Thyroid gland (tissue), 4 donors: ENCODE data around the gene SLC22A7.

Experiments
- POLR2A ChIP-seq, 2 donors: fragments of 450-650 bp; IDR thresholded peaks; one replicate each; pipeline ENCODE4 v1.6.1; 2017; ENCODE audit warnings: antibody characterized with exemption in 2 of 2, mild to moderate bottlenecking in 2 of 2, moderate library complexity in 1 of 2
- TF ChIP-seq, protein P1 (sequence below), 6 experiments: fragments of 200-600 bp in 3 of 6; fragments of 450-650 bp in 3 of 6; sonication (generic) in 3 of 6; IDR thresholded peaks; one replicate each; pipeline ENCODE4 v1.5.1; 2016 to 2019; ENCODE audit warnings: antibody characterized with exemption in 6 of 6, mild to moderate bottlenecking in 2 of 6, inconsistent platforms in 1 of 6, moderate library complexity in 1 of 6

DNA sequence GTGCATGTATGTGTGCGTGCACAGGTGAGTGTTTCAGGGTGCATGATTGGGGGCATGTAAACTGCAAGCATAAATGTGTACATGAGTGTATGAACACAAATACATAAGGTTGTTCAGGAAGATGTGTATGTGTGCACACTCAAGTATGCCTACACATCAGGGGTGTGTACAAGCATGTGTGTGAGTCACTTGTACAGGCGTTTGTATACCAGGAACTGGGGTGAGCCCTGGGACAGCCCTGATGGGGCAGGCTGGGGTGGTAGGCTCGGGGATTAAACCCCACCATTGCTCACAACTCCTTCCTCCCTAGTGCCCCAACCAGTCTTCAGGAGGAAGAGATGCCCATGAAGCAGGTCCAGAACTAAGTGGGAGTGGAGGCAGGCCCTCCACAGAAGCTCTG lies 6.3 kb downstream of the SLC22A7 start:
- no peak for TF ChIP-seq POLR2A (IDR thresholded peaks at IDR 0.05)
- TF ChIP-seq, protein P1, sequence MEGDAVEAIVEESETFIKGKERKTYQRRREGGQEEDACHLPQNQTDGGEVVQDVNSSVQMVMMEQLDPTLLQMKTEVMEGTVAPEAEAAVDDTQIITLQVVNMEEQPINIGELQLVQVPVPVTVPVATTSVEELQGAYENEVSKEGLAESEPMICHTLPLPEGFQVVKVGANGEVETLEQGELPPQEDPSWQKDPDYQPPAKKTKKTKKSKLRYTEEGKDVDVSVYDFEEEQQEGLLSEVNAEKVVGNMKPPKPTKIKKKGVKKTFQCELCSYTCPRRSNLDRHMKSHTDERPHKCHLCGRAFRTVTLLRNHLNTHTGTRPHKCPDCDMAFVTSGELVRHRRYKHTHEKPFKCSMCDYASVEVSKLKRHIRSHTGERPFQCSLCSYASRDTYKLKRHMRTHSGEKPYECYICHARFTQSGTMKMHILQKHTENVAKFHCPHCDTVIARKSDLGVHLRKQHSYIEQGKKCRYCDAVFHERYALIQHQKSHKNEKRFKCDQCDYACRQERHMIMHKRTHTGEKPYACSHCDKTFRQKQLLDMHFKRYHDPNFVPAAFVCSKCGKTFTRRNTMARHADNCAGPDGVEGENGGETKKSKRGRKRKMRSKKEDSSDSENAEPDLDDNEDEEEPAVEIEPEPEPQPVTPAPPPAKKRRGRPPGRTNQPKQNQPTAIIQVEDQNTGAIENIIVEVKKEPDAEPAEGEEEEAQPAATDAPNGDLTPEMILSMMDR (IDR thresholded peaks at IDR 0.05): no peak
